ENCODE data around the gene CASP10. TPM values are rescaled to one million over a fixed set of nuclear protein-coding genes. Genes with fewer than 3 reads are reported as not detected.
"Not testable (repeated sequence)": the region's sequence is repeated elsewhere in the genome, so short reads cannot be mapped to it uniquely, and the experiment has no call there.

Gene CASP10
- total RNA-seq, 2 experiments from 2014 or later, result 15.9 to 16.7 TPM

DNA sequence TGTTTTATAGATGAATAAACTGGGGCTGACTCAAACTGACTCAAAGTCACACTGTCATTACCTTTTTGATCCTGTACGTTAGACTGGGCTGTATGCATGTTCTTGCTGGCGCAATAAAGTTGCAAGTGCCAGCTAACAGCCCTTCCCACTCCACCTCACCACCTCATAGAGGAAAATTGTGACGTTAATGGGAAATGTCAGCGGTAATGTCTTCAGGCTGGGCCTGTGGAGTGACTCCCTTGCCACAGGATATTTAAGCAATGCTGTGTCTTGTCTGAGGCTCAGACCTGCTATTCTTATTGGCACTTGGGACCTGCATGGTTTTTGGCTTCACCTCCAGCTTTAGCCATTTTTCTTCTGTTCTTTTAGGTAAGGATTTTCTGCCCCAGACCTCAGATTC is 25.2 kb upstream of the CASP10 start:
- Mint-ChIP-seq H3K9me3 (no peaks in the 10 kb centered on the region), H3K4me3 (no peak overlapping the region), H3K27me3 (no peaks in the 10 kb centered on the region), H3K4me1 (ENCODE audit: low read depth) (peaks cover 24% of the 10 kb centered on the region), H3K36me3 (peaks cover 55% of the 10 kb centered on the region), H3K27ac (peak overlapping the region; percentile 75)
- ChIA-PET POLR2A (interaction anchor here (1.0 to 1.1 kb wide), 2 partner anchors 13 to 40 kb away, joined by 3 read pairs; no protein-coding TSS in a partner anchor), CTCF (interaction anchor here (0.6 to 4.2 kb wide), 27 partner anchors 8 to 256 kb away, joined by 3 to 32 read pairs (median 4); partner anchors contain the start of genes CASP10, CFLAR and ORC2)
- intact Hi-C loops (cut with micrococcal nuclease), result loop anchor here (1.0 to 5.0 kb wide), 3 partner anchors 39 to 195 kb away; partner anchors contain the start of genes HYCC2 and ORC2
- no peak for DNase-seq

GRCh38 chr2:201158111-201158929 is 24.6 kb upstream of the CASP10 start:
- intact Hi-C loops (cut with micrococcal nuclease), result loop anchor here (1.0 to 5.0 kb wide), 3 partner anchors 40 to 196 kb away; partner anchors contain the start of genes HYCC2 and ORC2
- H3K9me3 Mint-ChIP-seq, result no peaks in the 10 kb centered on the region

DNA sequence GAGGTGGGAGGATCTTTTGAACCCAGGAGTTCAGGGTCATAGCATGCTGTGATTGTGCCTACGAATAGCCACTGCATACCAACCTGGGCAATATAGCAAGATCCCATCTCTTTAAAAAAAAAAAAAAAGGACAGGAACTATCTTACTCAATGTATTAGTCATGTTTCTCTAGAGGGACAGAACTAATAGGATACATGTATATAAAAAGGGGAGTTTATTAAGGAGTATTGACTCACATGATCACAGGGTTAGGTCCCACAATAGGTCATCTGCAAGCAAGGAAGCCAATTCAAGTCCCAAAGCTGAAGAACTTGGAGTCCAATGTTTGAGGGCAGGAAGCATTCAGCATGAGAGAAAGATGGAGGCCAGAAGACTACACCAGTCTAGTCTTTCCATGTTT is 18.8 kb upstream of the CASP10 start:
- CTCF ChIA-PET, result no interaction called here
- intact Hi-C loops (cut with micrococcal nuclease), result no loop called here
- no peak overlapping the region for H3K27ac Mint-ChIP-seq

More at GRCh38 chr2:201158111-201158929, 24.6 kb upstream of the CASP10 start:
- ChIA-PET POLR2A (interaction anchor here (1.0 to 1.1 kb wide), 3 partner anchors 14 to 41 kb away, joined by 3 read pairs; no protein-coding TSS in a partner anchor), CTCF (interaction anchor here (0.6 to 4.2 kb wide), 26 partner anchors 9 to 257 kb away, joined by 3 to 32 read pairs (median 4); partner anchors contain the start of genes CASP10, CFLAR and ORC2)
- H3K4me3 Mint-ChIP-seq, result no peak overlapping the region
- H3K27me3 Mint-ChIP-seq, result no peaks in the 10 kb centered on the region
- H3K27ac Mint-ChIP-seq, result peak overlapping the region; percentile 75
- H3K36me3 Mint-ChIP-seq, result peaks cover 56% of the 10 kb centered on the region
- H3K4me1 Mint-ChIP-seq (ENCODE audit: low read depth), result peaks cover 26% of the 10 kb centered on the region
- DNase-seq, result peak; percentile 50

DNA sequence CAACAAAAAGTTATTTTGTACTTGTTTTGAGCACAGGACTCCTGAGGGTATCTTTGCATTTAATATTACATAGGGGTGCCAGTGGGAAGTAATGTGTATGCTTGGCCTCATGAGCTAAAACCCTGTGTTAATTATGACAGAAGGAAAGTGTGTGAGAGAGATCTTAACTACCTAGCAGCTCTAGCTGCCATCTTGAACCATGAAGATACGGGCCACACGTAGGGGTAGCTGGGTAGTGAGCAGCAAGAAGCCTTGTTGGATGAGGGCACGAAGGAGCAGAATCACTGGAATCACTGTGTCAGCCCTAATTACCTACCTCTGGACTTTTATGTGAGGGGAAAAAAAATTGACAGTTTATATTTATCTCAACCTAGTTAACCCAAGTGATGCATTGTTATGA is 15.4 kb upstream of the CASP10 start:
- Mint-ChIP-seq H3K9me3 (peaks cover 47% of the 10 kb centered on the region), H3K36me3 (peaks cover 46% of the 10 kb centered on the region), H3K27ac (peak overlapping the region; percentile 19), H3K4me1 (ENCODE audit: low read depth) (peaks cover 4% of the 10 kb centered on the region), H3K4me3 (no peak overlapping the region), H3K27me3 (no peaks in the 10 kb centered on the region)
- no peak for DNase-seq
- POLR2A ChIA-PET, result no interaction called here
- CTCF ChIA-PET, result interaction anchor here (1.0 kb wide), 1 partner anchor 10 kb away, joined by 3 read pairs; no protein-coding TSS in a partner anchor
- intact Hi-C loops (cut with micrococcal nuclease), result no loop called here

More for the DNA sequence above, 18.8 kb upstream of the CASP10 start:
- H3K4me1 Mint-ChIP-seq (ENCODE audit: low read depth), result peaks cover 6% of the 10 kb centered on the region
- no peak for DNase-seq
- POLR2A ChIA-PET, result interaction anchor here (0.7 kb wide), 1 partner anchor 11 kb away, joined by 3 read pairs; no protein-coding TSS in a partner anchor
- H3K4me3 Mint-ChIP-seq, result no peak overlapping the region
- H3K27me3 Mint-ChIP-seq, result no peaks in the 10 kb centered on the region
- peaks cover 66% of the 10 kb centered on the region for H3K36me3 Mint-ChIP-seq
- peaks cover 21% of the 10 kb centered on the region for H3K9me3 Mint-ChIP-seq

- H3K4me1 Mint-ChIP-seq (ENCODE audit: low read depth); H3K4me3 Mint-ChIP-seq; DNase-seq; H3K27ac Mint-ChIP-seq; CTCF ChIA-PET; POLR2A ChIA-PET; intact Hi-C loops (cut with micrococcal nuclease); H3K27me3 Mint-ChIP-seq: not testable (repeated sequence)
- Mint-ChIP-seq H3K36me3 (peaks cover 36% of the 10 kb centered on the region), H3K9me3 (peaks cover 47% of the 10 kb centered on the region)
Observed at GRCh38 chr2:201168496-201168895, 14.4 kb upstream of the CASP10 start.

DNA sequence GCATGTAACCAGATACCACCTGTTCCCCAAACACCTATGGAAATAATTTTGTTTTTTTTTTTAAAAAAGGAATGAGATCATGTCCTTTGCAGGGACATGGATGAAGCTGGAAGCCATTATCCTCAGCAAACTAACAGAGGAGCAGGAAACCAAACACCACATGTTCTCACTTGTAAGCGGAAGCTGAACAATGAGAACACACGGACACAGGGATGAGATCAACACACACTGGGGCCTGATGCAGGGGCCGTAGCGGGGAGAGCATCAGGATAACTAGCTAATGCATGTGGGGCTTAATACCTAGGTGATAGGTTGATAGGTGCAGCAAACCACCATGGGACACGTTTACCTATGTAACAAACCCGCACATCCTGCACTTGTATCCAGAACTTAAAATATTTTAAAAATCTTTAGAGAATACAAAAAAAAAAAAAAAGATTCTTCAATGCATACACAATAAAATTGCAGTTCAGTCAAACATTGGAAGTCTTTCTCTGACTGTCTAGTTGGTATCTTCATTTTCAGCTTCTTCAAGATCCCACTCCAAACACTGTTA is 11.6 kb upstream of the CASP10 start:
- H3K4me1 Mint-ChIP-seq (ENCODE audit: low read depth), result peaks cover 4% of the 10 kb centered on the region
- H3K27ac Mint-ChIP-seq, result no peak overlapping the region
- H3K4me3 Mint-ChIP-seq, result no peak overlapping the region
- intact Hi-C loops (cut with micrococcal nuclease), result no loop called here
- peaks cover 14% of the 10 kb centered on the region for H3K36me3 Mint-ChIP-seq
- DNase-seq, result no peak
- ChIA-PET POLR2A (interaction anchor here (0.7 to 1.0 kb wide), 2 partner anchors 101 to 282 kb away, joined by 3 to 6 read pairs; partner anchors contain the start of gene NIF3L1), CTCF (interaction anchor here (0.7 to 1.1 kb wide), 2 partner anchors 61 to 194 kb away, joined by 3 to 5 read pairs; no protein-coding TSS in a partner anchor)
- H3K9me3 Mint-ChIP-seq, result peaks cover 47% of the 10 kb centered on the region
- H3K27me3 Mint-ChIP-seq, result no peaks in the 10 kb centered on the region

GRCh38 chr2:201172279-201172678 is 10.7 kb upstream of the CASP10 start:
- DNase-seq, result no peak
- Mint-ChIP-seq H3K27me3 (no peaks in the 10 kb centered on the region), H3K27ac (no peak overlapping the region), H3K4me3 (no peak overlapping the region), H3K36me3 (peaks cover 5% of the 10 kb centered on the region), H3K4me1 (ENCODE audit: low read depth) (peaks cover 6% of the 10 kb centered on the region), H3K9me3 (peaks cover 42% of the 10 kb centered on the region)
- intact Hi-C loops (cut with micrococcal nuclease), result no loop called here
- CTCF ChIA-PET, result interaction anchor here (1.1 kb wide), 1 partner anchor 60 kb away, joined by 5 read pairs; no protein-coding TSS in a partner anchor
- POLR2A ChIA-PET, result interaction anchor here (0.7 to 1.0 kb wide), 2 partner anchors 102 to 283 kb away, joined by 3 to 6 read pairs; partner anchors contain the start of gene NIF3L1

DNA sequence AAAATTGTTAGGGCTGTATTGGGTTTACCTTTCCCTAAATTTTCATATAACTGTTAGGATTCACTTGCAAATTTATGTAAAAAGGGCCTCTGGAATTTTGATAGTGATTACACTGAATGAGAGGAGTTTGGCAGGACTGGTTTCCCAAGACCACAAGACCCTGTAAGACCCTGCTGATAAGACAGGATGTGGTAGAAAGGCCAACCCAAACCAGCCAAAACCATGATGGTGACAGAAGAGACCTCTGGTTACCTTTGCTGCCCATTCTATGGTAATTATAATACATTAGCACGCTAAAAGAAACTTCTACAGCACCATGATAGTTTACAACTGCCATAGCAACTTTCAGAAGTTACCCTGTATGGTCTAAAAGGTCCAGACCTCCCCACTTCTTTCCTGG is 8.3 kb upstream of the CASP10 start:
- no peaks in the 10 kb centered on the region for H3K27me3 Mint-ChIP-seq
- CTCF ChIA-PET, result interaction anchor here (1.1 to 1.7 kb wide), 3 partner anchors 14 to 273 kb away, joined by 3 to 7 read pairs (median 5); no protein-coding TSS in a partner anchor
- intact Hi-C loops (cut with micrococcal nuclease), result loop anchor here (5.0 kb wide), 1 partner anchor 597 kb away; no protein-coding TSS in a partner anchor
- H3K4me1 Mint-ChIP-seq (ENCODE audit: low read depth), result peaks cover 9% of the 10 kb centered on the region
- H3K27ac Mint-ChIP-seq, result no peak overlapping the region
- H3K36me3 Mint-ChIP-seq, result no peaks in the 10 kb centered on the region
- no peak for DNase-seq
- peaks cover 21% of the 10 kb centered on the region for H3K9me3 Mint-ChIP-seq
- no peak overlapping the region for H3K4me3 Mint-ChIP-seq
- POLR2A ChIA-PET, result no interaction called here

DNA sequence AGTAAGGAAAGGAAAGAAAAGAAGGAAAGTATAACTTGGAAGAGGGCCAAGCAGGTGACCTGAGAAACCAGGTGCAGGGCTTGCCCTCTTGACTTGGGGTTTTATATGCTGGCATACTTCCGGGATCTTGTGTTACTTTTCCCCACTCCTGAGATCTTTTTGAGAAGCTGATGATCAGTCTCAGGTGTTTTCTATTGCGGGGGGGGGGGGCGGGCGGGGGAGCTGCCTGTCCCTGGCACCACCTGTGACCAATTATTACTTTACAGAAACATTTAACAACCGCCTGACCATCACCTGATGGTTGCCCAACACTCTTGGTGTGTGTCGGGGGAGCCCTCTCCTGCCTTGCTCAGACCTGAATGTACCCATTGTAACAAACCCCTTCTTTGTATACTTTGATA is 6.9 kb upstream of the CASP10 start:
- intact Hi-C loops (cut with micrococcal nuclease), result loop anchor here (2.0 to 5.0 kb wide), 3 partner anchors 213 to 599 kb away; partner anchors contain the start of gene ORC2
- Mint-ChIP-seq H3K27me3 (no peaks in the 10 kb centered on the region), H3K4me3 (no peak overlapping the region), H3K4me1 (ENCODE audit: low read depth) (peaks cover 16% of the 10 kb centered on the region), H3K27ac (no peak overlapping the region), H3K36me3 (no peaks in the 10 kb centered on the region), H3K9me3 (peaks cover 7% of the 10 kb centered on the region)
- no peak for DNase-seq
- ChIA-PET CTCF (interaction anchor here (0.6 to 1.7 kb wide), 9 partner anchors 15 to 275 kb away, joined by 3 to 8 read pairs (median 3); no protein-coding TSS in a partner anchor), POLR2A (no interaction called here)

GRCh38 chr2:201180010-201180409 is 2.9 kb upstream of the CASP10 start:
- Mint-ChIP-seq H3K9me3 (no peaks in the 10 kb centered on the region), H3K27me3 (no peaks in the 10 kb centered on the region), H3K27ac (no peak overlapping the region), H3K4me1 (ENCODE audit: low read depth) (peaks cover 38% of the 10 kb centered on the region), H3K4me3 (no peak overlapping the region), H3K36me3 (peaks cover 2% of the 10 kb centered on the region)
- intact Hi-C loops (cut with micrococcal nuclease), result loop anchor here (5.0 kb wide), 1 partner anchor 267 kb away; no protein-coding TSS in a partner anchor
- POLR2A ChIA-PET, result no interaction called here
- CTCF ChIA-PET, result interaction anchor here (0.5 to 5.8 kb wide), 4 partner anchors 54 to 278 kb away, joined by 3 to 215 read pairs (median 17); no protein-coding TSS in a partner anchor
- DNase-seq, result no peak

DNA sequence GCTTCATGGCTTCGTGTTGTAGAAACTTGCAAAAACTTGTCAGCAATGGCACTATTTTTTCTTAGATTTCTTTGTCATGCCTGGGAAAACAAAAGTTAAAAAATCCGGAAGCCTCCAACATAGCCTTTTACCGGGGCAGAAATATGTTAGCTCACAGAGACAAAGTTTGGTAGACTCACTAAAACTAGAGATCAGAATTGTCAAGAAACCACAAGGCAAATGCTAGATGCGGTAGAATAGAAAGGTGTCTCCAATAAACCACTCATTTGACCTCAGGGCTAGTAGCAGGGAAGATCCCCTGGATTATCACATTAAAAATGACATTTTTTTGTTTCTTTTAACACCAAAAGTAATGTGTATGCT is 405 bp downstream of the CASP10 start:
- intact Hi-C loops (cut with micrococcal nuclease), result loop anchor here (1.0 to 5.0 kb wide), 7 partner anchors 49 to 369 kb away; partner anchors contain the start of gene CFLAR
- DNase-seq, result no peak

More for the DNA sequence above, 405 bp downstream of the CASP10 start:
- Mint-ChIP-seq H3K27ac (peak overlapping the region; percentile 90), H3K4me1 (ENCODE audit: low read depth) (peaks cover 62% of the 10 kb centered on the region), H3K9me3 (peaks cover 1% of the 10 kb centered on the region), H3K36me3 (peaks cover 16% of the 10 kb centered on the region), H3K27me3 (no peaks in the 10 kb centered on the region), H3K4me3 (peak overlapping the region; percentile 85)
- ChIA-PET CTCF (interaction anchor here (0.6 to 5.8 kb wide), 26 partner anchors 11 to 981 kb away, joined by 3 to 215 read pairs (median 4); partner anchors contain the start of genes CASP8, CFLAR, NIF3L1 and ORC2), POLR2A (interaction anchor here (0.6 to 3.0 kb wide), 15 partner anchors 9 to 583 kb away, joined by 3 to 47 read pairs (median 4); partner anchors contain the start of genes CFLAR, CLK1, NIF3L1 and PPIL3)
